ENCODE measurements around the gene VPS29. TPM values are rescaled to one million over a fixed set of nuclear protein-coding genes. Genes with fewer than 3 reads are reported as not detected.
"Not testable (repeated sequence)": the region's sequence is repeated elsewhere in the genome, so short reads cannot be mapped to it uniquely, and the experiment has no call there.

The VPS29 gene
- polyA plus RNA-seq, 1 of the 3 experiments (the other 2 are of a cell fraction) = 110 TPM

DNA sequence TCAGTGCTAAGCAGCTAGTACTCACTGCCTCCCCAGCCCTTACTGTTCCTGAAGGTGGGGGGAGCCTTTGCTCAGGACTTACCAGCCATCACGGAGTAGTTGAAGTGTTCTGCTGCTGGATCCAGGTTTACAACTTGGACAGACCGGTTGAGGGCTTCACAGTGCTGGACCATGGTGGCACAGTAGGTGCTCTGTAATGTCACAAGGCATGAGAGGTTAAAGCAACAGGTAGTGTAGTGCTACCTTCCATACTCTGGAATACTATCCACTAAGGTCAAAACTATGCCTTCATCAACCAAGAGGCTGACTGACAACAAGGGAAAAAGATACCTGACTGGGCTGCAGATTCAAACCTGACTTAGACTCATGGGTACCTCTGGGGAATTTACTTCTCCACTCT lies 36.9 kb downstream of the VPS29 start:
- ChIA-PET POLR2A (no interaction called here), CTCF (interaction anchor here (1.2 to 4.6 kb wide), 2 partner anchors 15 to 137 kb away, joined by 8 to 26 read pairs; partner anchors contain the start of gene ARPC3)
- Histone ChIP-seq H3K9ac (no peak overlapping the region), H3K27ac (ENCODE audit: low read depth in 2 of 2, low read length in 1 of 2) (no peak overlapping the region), H3K9me3 (no peaks in the 10 kb centered on the region), H4K20me1 (ENCODE audit: insufficient read depth) (no peaks in the 10 kb centered on the region), H3K9me2 (no peaks in the 10 kb centered on the region), H3K79me2 (ENCODE audit: insufficient read depth) (peaks cover 41% of the 10 kb centered on the region), H3F3A (replicated peaks; ENCODE audit: insufficient read depth) (peaks cover 11% of the 10 kb centered on the region), H3K4me2 (no peak overlapping the region), H3K36me3 (replicated peaks in 1 of 2; ENCODE audit: control insufficient read depth in 1 of 2, insufficient read depth in 2 of 2, low read length in 1 of 2) (peaks cover 5 to 12% of the 10 kb centered on the region in 2 experiments), H3K27me3 (ENCODE audit: insufficient read depth) (no peaks in the 10 kb centered on the region), H3K4me3 (ENCODE audit: low read depth in 2 of 2, low read length in 1 of 2) (no peak overlapping the region), H3K4me1 (ENCODE audit: control insufficient read depth in 1 of 2, insufficient read depth in 2 of 2, low read depth in 1 of 2, low read length in 1 of 2) (peaks cover 8% of the 10 kb centered on the region in 2 experiments), H2AFZ (ENCODE audit: low read depth) (no peak overlapping the region)
- WGBS (ENCODE audit: low lambda C conversion rate) = 69% methylated on average over 2 of the region's 2 CpGs
- no peak for DNase-seq
- no peak for TF ChIP-seq TAF1 (IDR thresholded peaks at IDR 0.05; ENCODE audit: borderline replicate concordance, low read depth, low read length)
- no peak for TF ChIP-seq FOXJ3 (CRISPR knock-in tag; IDR thresholded peaks at IDR 0.05)
- TF ChIP-seq FOXM1 (IDR thresholded peaks at IDR 0.05; ENCODE audit: low read depth) = no peak
- no peak for TF ChIP-seq CTCF (IDR thresholded peaks at IDR 0.05)
- no peak for TF ChIP-seq IRF3 (IDR thresholded peaks at IDR 0.05; ENCODE audit: low read depth, low read length)
- no peak for TF ChIP-seq MEF2A (IDR thresholded peaks at IDR 0.05; ENCODE audit: borderline replicate concordance, low read depth)
- TF ChIP-seq POLR2AphosphoS5 (IDR thresholded peaks at IDR 0.05; ENCODE audit: low read depth, low read length) = no peak
- TF ChIP-seq EP300 (IDR thresholded peaks at IDR 0.05; ENCODE audit: borderline replicate concordance in 1 of 2, low read depth in 1 of 2, low read length in 1 of 2) = no peak
- TF ChIP-seq TCF12 (IDR thresholded peaks at IDR 0.05) = no peak
- no peak for TF ChIP-seq RAD21 (IDR thresholded peaks at IDR 0.05; ENCODE audit: low read length)
- TF ChIP-seq GATA2 (CRISPR knock-in tag; IDR thresholded peaks at IDR 0.05) = no peak
- TF ChIP-seq, protein P1, sequence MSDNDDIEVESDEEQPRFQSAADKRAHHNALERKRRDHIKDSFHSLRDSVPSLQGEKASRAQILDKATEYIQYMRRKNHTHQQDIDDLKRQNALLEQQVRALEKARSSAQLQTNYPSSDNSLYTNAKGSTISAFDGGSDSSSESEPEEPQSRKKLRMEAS (IDR thresholded peaks at IDR 0.05; ENCODE audit: low read depth) = no peak
- no peak for TF ChIP-seq PBX3 (IDR thresholded peaks at IDR 0.05)
- TF ChIP-seq RXRA (IDR thresholded peaks at IDR 0.05; ENCODE audit: borderline replicate concordance, low read depth) = no peak
- no peak for TF ChIP-seq REST (IDR thresholded peaks at IDR 0.05; ENCODE audit: low read depth, low read length)
- TF ChIP-seq SIN3A (IDR thresholded peaks at IDR 0.05; ENCODE audit: borderline replicate concordance, low read depth, low read length) = no peak
- TF ChIP-seq EZH2phosphoT487 (IDR thresholded peaks at IDR 0.05; ENCODE audit: borderline replicate concordance, low read depth) = no peak
- no peak for TF ChIP-seq RFX5 (IDR thresholded peaks at IDR 0.05; ENCODE audit: low read length)

- H3K4me3 ChIP-seq (ENCODE audit: low read depth in 2 of 2, low read length in 1 of 2); H2AFZ ChIP-seq (ENCODE audit: low read depth); H3F3A ChIP-seq (replicated peaks; ENCODE audit: insufficient read depth); H3K4me2 ChIP-seq; H4K20me1 ChIP-seq (ENCODE audit: insufficient read depth); H3K9me3 ChIP-seq; DNase-seq; H3K4me1 ChIP-seq (ENCODE audit: control insufficient read depth in 1 of 2, insufficient read depth in 2 of 2, low read depth in 1 of 2, low read length in 1 of 2); H3K27ac ChIP-seq (ENCODE audit: low read depth in 2 of 2, low read length in 1 of 2); H3K9ac ChIP-seq; H3K27me3 ChIP-seq (ENCODE audit: insufficient read depth); POLR2A ChIA-PET; H3K9me2 ChIP-seq; CTCF ChIA-PET: not testable (repeated sequence)
- Histone ChIP-seq H3K79me2 (ENCODE audit: insufficient read depth) (peaks cover 15% of the 10 kb centered on the region), H3K36me3 (replicated peaks in 1 of 2; ENCODE audit: control insufficient read depth in 1 of 2, insufficient read depth in 2 of 2, low read length in 1 of 2) (peaks cover 12% of the 10 kb centered on the region in 2 experiments)
- WGBS (ENCODE audit: low lambda C conversion rate) = 96% methylated on average over 5 of the region's 5 CpGs
These were observed 40.7 kb downstream of the VPS29 start for GRCh38 chr12:110461189-110461588.
